GM12878 (cell line): ENCODE data around the gene MAFG. TPM values are rescaled to one million over a fixed set of nuclear protein-coding genes. Genes with fewer than 3 reads are reported as not detected.

ENCODE experiments used
- ATAC-seq: fragments of 200-7000 bp; cut with Tn5 transposase; 3 replicates; pipeline ENCODE4 v1.9.1; 2020; ENCODE audit warnings: mild to moderate bottlenecking, moderate library complexity
- BruUV-seq: library from RNA; stranded (reverse); fragments of 400-500 nt; replicated peaks from 2 replicates; lab custom pipeline; 2021; lab: Mats Ljungman, UMichigan
- CTCF ChIA-PET: fragments of 300-600 bp; sonication (Branson Sonifier 250); formaldehyde crosslinking; extraction: SDS; loops from one replicate; lab custom pipeline; 2021; ENCODE audit warnings: inconsistent platforms; lab: Yijun Ruan, JAX
- POLR2A ChIA-PET: fragments of 350-600 bp; formaldehyde crosslinking; extraction: SDS; loops from one replicate; lab custom pipeline; 2021; ENCODE audit warnings: inconsistent platforms; lab: Charles Lee
- RAD21 ChIA-PET: fragments of 300-600 bp; sonication (Branson Sonifier 250); formaldehyde crosslinking; loops from one replicate; lab custom pipeline; 2023; ENCODE audit warnings: antibody characterized with exemption; ENCODE audit not compliant: unreplicated experiment; lab: Charles Lee
- SMC1A ChIA-PET: fragments of 300-600 bp; sonication (Branson Sonifier 250); formaldehyde crosslinking; loops from one replicate; lab custom pipeline; 2023; ENCODE audit not compliant: unreplicated experiment, uncharacterized antibody; lab: Charles Lee
- DNase-seq: peaks from one replicate; pipeline ENCODE4 v3.0.0-alpha.2; 2011; ENCODE audit warnings: low read depth, low spot score
- FAIRE-seq: peaks from 3 replicates; lab custom pipeline; 2011; peaks lifted over from hg19 to GRCh38; lab: Jason Lieb, UNC
- H2AFZ ChIP-seq: 2 replicates; pipeline ENCODE4 v1.6.0; 2011; ENCODE audit warnings: low read depth, low read length, control low read depth; ENCODE audit not compliant: control insufficient read depth
- H3K27ac ChIP-seq: 2 replicates; pipeline ENCODE4 v1.5.1; 2011; ENCODE audit warnings: control low read depth; ENCODE audit not compliant: control insufficient read depth, insufficient read depth
- H3K27me3 ChIP-seq, 2 experiments: replicated peaks in 1 of 2; 2 replicates each; pipeline versions ENCODE4 v1.6.0 to v1.6.1; 2011; ENCODE audit warnings: low read length in 1 of 2; ENCODE audit not compliant: control insufficient read depth in 2 of 2, insufficient read depth in 2 of 2
- H3K36me3 ChIP-seq, 2 experiments: 2 replicates each; pipeline ENCODE4 v1.5.1; 2011; ENCODE audit warnings: low read length in 1 of 2; ENCODE audit not compliant: control insufficient read depth in 2 of 2, insufficient read depth in 2 of 2
- H3K4me1 ChIP-seq: 2 replicates; pipeline ENCODE4 v1.6.1; 2011; ENCODE audit warnings: mild to moderate bottlenecking, low read length, moderate library complexity, mixed read lengths; ENCODE audit not compliant: control insufficient read depth, insufficient read depth
- H3K4me2 ChIP-seq: 2 replicates; pipeline ENCODE4 v1.6.0; 2011; ENCODE audit warnings: control low read depth; ENCODE audit not compliant: control insufficient read depth, insufficient read depth
- H3K4me3 ChIP-seq: fragments of 200-600 bp; sonication (generic); 2 replicates; pipeline ENCODE4 v1.5.1; 2016
- H3K79me2 ChIP-seq: 2 replicates; pipeline ENCODE4 v1.6.0; 2011; ENCODE audit warnings: low read length; ENCODE audit not compliant: control insufficient read depth, insufficient read depth
- H3K9ac ChIP-seq: 2 replicates; pipeline ENCODE4 v1.8.0; 2011; ENCODE audit warnings: low read length, control low read depth, mixed read lengths; ENCODE audit not compliant: control insufficient read depth, insufficient read depth
- H3K9me3 ChIP-seq: replicated peaks from 3 replicates; pipeline ENCODE4 v1.5.1; 2011; ENCODE audit warnings: mild to moderate bottlenecking, low read length; ENCODE audit not compliant: control insufficient read depth, insufficient read depth
- H4K20me1 ChIP-seq: 2 replicates; pipeline ENCODE4 v1.6.0; 2011; ENCODE audit not compliant: control insufficient read depth, insufficient read depth
- ATF3 ChIP-seq: IDR thresholded peaks from 2 replicates; pipeline ENCODE4 v1.6.1; 2011; ENCODE audit warnings: low read depth, mild to moderate bottlenecking, low read length, moderate library complexity, borderline replicate concordance; ENCODE audit errors: extremely low read depth
- CBFB ChIP-seq: IDR thresholded peaks from 2 replicates; pipeline ENCODE4 v1.6.1; 2016; ENCODE audit warnings: antibody characterized with exemption, low read depth
- CBX5 ChIP-seq: sonication (generic); IDR thresholded peaks from 2 replicates; pipeline ENCODE4 v1.6.1; 2016; ENCODE audit warnings: low read depth, moderate library complexity, mild to moderate bottlenecking, inconsistent platforms
- E4F1 ChIP-seq: fragments of 450-650 bp; IDR thresholded peaks from 2 replicates; pipeline ENCODE4 v1.6.1; 2018; ENCODE audit warnings: borderline replicate concordance, mild to moderate bottlenecking; ENCODE audit not compliant: partially characterized antibody
- ESRRA ChIP-seq: IDR thresholded peaks from 2 replicates; pipeline ENCODE4 v1.6.1; 2012; ENCODE audit warnings: mild to moderate bottlenecking, low read length, improper control_type of control experiment
- HDAC6 ChIP-seq: fragments of 200-600 bp; sonication (generic); IDR thresholded peaks from one replicate; pipeline ENCODE4 v1.8.0; 2017; ENCODE audit warnings: antibody characterized with exemption; ENCODE audit not compliant: unreplicated experiment
- MXI1 ChIP-seq: fragments of 150-350 bp; IDR thresholded peaks from 2 replicates; pipeline ENCODE4 v1.6.1; 2011; ENCODE audit warnings: low read depth, mild to moderate bottlenecking, inconsistent platforms, low read length, improper control_type of control experiment
- MYC ChIP-seq: IDR thresholded peaks from 2 replicates; pipeline ENCODE4 v1.6.1; 2011; ENCODE audit warnings: mild to moderate bottlenecking, low read length, moderate library complexity, inconsistent platforms; ENCODE audit not compliant: insufficient read depth, insufficient replicate concordance, insufficient read length, severe bottlenecking
- NR2C1 ChIP-seq: fragments of 450-650 bp; IDR thresholded peaks from 2 replicates; pipeline ENCODE4 v1.6.1; 2017; ENCODE audit warnings: antibody characterized with exemption, mild to moderate bottlenecking, moderate library complexity
- SMAD5 ChIP-seq: IDR thresholded peaks from 2 replicates; pipeline ENCODE4 v1.6.1; 2016; ENCODE audit warnings: antibody characterized with exemption, low read depth
- STAT1 ChIP-seq: fragments of 450-650 bp; conservative IDR thresholded peaks from 2 replicates; pipeline ENCODE4 v1.6.1; 2014; ENCODE audit warnings: antibody characterized with exemption, mild to moderate bottlenecking
- STAT3 ChIP-seq: IDR thresholded peaks from 2 replicates; pipeline ENCODE4 v1.6.1; 2011; ENCODE audit warnings: low read depth, low read length, improper control_type of control experiment
- TAF1 ChIP-seq: IDR thresholded peaks from 2 replicates; pipeline ENCODE4 v1.6.1; 2011; ENCODE audit warnings: mild to moderate bottlenecking, low read depth, low read length, borderline replicate concordance
- ZZZ3 ChIP-seq: IDR thresholded peaks from 2 replicates; pipeline ENCODE4 v1.6.1; 2011; ENCODE audit warnings: low read depth; ENCODE audit not compliant: control insufficient read depth, insufficient read length
- WGBS: methylation state at CpG from one replicate; pipeline ENCODE4 v1.1.6; 2016; ENCODE audit warnings: low lambda C conversion rate; ENCODE audit not compliant: insufficient replicate concordance, insufficient coverage; ENCODE audit errors: missing lambda C conversion rate; 5-methylcytosine and 5-hydroxymethylcytosine counted together
- in situ Hi-C: fragments of 300-500 bp; cut with MboI; formaldehyde crosslinking; loops from 9 replicates; pipeline ENCODE4 v1.14.3; 2018; ENCODE audit warnings: mixed read lengths
- intact Hi-C: fragments of 100-400 bp; cut with micrococcal nuclease; formaldehyde crosslinking; loops from one replicate; pipeline ENCODE4 v1.14.2; 2022; ENCODE audit not compliant: unreplicated experiment
- polyA plus RNA-seq, 11 experiments: library from polyadenylated mRNA; depleted of rRNA in 4 of 11; unstranded in 6 of 11; stranded (reverse) in 5 of 11; fragments of >200 nt; fragmentation: Nextera tagmentation in 4 of 11; fragmentation: Illumina TruSeq in 1 of 11; extraction: Ambion mirVana in 4 of 11; extraction: Trizol in 1 of 11; gene quantifications; 1 replicate in 1 of 11; 2 replicates in 10 of 11; pipeline versions ENCODE4 v1.2.1 to v1.2.3, GENCODE V29; 2011 to 2016; ENCODE audit warnings: inconsistent platforms in 2 of 11, missing spikeins in 2 of 11, low read depth in 1 of 11
- total RNA-seq, 4 experiments: library from RNA; depleted of rRNA in 3 of 4; stranded (reverse); fragments of >200 nt in 3 of 4; fragmentation: Illumina TruSeq in 1 of 4; extraction: Trizol in 1 of 4; gene quantifications; 2 replicates each; pipeline versions ENCODE4 v1.2.1 to v1.2.3, GENCODE V29; 2013 to 2021

Gene MAFG
- total and polyA plus RNA-seq, 10 of the 15 experiments (the other 5 are each of a cell fraction or from before 2014, with no cell fraction given) = 0.48 to 20.1 (median 7.6) TPM

GRCh38 chr17:81955058-81955681 is 27.6 kb upstream of the MAFG start (continued):
- TF ChIP-seq STAT3 = no peak
- TF ChIP-seq ZZZ3 = no peak
- TF ChIP-seq STAT1 = no peak
- no peak for TF ChIP-seq ATF3
- TF ChIP-seq MXI1 = no peak
- no peak for TF ChIP-seq NR2C1
- no peak for TF ChIP-seq HDAC6
- TF ChIP-seq, all 136 proteins: peak for 0

GRCh38 chr17:81954131-81955057 is 26.9 kb upstream of the MAFG start:
- no peak for FAIRE-seq
- Histone ChIP-seq H3K79me2 (no peaks in the 10 kb centered on the region), H3K27ac (no peak overlapping the region), H3K9me3 (no peaks in the 10 kb centered on the region), H3K4me2 (no peak overlapping the region), H3K4me3 (no peak overlapping the region), H2AFZ (no peak overlapping the region), H4K20me1 (no peaks in the 10 kb centered on the region), H3K36me3 (no peaks in the 10 kb centered on the region), H3K9ac (no peak overlapping the region), H3K4me1 (no peaks in the 10 kb centered on the region), H3K27me3 (peaks cover 2 to 10% of the 10 kb centered on the region in 2 experiments)
- ChIA-PET CTCF (interaction anchor here (0.6 to 2.0 kb wide), 6 partner anchors 10 to 1008 kb away, joined by 3 to 11 read pairs (median 4); partner anchors contain the start of gene CENPX), POLR2A (interaction anchor here (0.6 to 0.7 kb wide), 2 partner anchors 11 to 31 kb away, joined by 3 to 5 read pairs; no protein-coding TSS in a partner anchor), SMC1A (interaction anchor here (0.8 to 1.1 kb wide), 2 partner anchors 20 to 67 kb away, joined by 3 read pairs; no protein-coding TSS in a partner anchor), RAD21 (interaction anchor here (1.2 to 1.7 kb wide), 2 partner anchors 66 to 85 kb away, joined by 4 to 8 read pairs; no protein-coding TSS in a partner anchor)
- DNase-seq = no peak
- ATAC-seq = no peak
- no TSS peak for BruUV-seq
- intact Hi-C loops (no loop called here), in situ Hi-C loops (no loop called here)
- 30% methylated on average over 18 of the region's 19 CpGs for WGBS
- no peak for TF ChIP-seq ESRRA
- no peak for TF ChIP-seq MYC
- no peak for TF ChIP-seq SMAD5
- TF ChIP-seq CBFB = no peak
- TF ChIP-seq STAT3 = no peak
- TF ChIP-seq E4F1 = no peak
- TF ChIP-seq TAF1 = no peak
- no peak for TF ChIP-seq CBX5
